Measurements from ENCODE around the gene IGSF1. TPM values are rescaled to one million over a fixed set of nuclear protein-coding genes. Genes with fewer than 3 reads are reported as not detected.

Gene IGSF1
- total RNA-seq, 1 donor from 2014 or later, result 0.09 TPM

- H3K36me3 ChIP-seq, result no peaks in the 10 kb centered on the region
- DNase-seq (no peak), ATAC-seq (no peak)
- H3K4me1 ChIP-seq, result no peaks in the 10 kb centered on the region
- TF ChIP-seq CTCF (IDR thresholded peaks at IDR 0.05), result no peak
- H3K4me3 ChIP-seq, result no peak overlapping the region
- H3K27me3 ChIP-seq (ENCODE audit: low read depth), result no peaks in the 10 kb centered on the region
- H3K27ac ChIP-seq, result no peak overlapping the region
- intact Hi-C loops (cut with DNase I), result no loop called here
- no peaks in the 10 kb centered on the region for H3K9me3 ChIP-seq
Observed at GRCh38 chrX:131235768-131236545, 53.1 kb downstream of the IGSF1 start.

- intact Hi-C loops (cut with DNase I), result no loop called here
Observed at GRCh38 chrX:131227608-131228007, 61.5 kb downstream of the IGSF1 start.

GRCh38 chrX:131226591-131226990 is 62.5 kb downstream of the IGSF1 start:
- intact Hi-C loops (cut with DNase I), result no loop called here
- Histone ChIP-seq H3K4me3 (no peak overlapping the region), H3K9me3 (no peaks in the 10 kb centered on the region), H3K27ac (no peak overlapping the region), H3K36me3 (no peaks in the 10 kb centered on the region), H3K27me3 (ENCODE audit: low read depth) (no peaks in the 10 kb centered on the region), H3K4me1 (no peaks in the 10 kb centered on the region)
- DNase-seq (no peak), ATAC-seq (no peak)
- no peak for TF ChIP-seq CTCF (IDR thresholded peaks at IDR 0.05)

More at GRCh38 chrX:131227608-131228007, 61.5 kb downstream of the IGSF1 start:
- H3K27me3 ChIP-seq (ENCODE audit: low read depth), result no peaks in the 10 kb centered on the region
- H3K9me3 ChIP-seq, result no peaks in the 10 kb centered on the region
- no peak for DNase-seq
- no peak for ATAC-seq
- H3K4me3 ChIP-seq, result no peak overlapping the region
- no peaks in the 10 kb centered on the region for H3K4me1 ChIP-seq
- no peaks in the 10 kb centered on the region for H3K36me3 ChIP-seq
- H3K27ac ChIP-seq, result no peak overlapping the region
- TF ChIP-seq CTCF (IDR thresholded peaks at IDR 0.05), result no peak

DNA sequence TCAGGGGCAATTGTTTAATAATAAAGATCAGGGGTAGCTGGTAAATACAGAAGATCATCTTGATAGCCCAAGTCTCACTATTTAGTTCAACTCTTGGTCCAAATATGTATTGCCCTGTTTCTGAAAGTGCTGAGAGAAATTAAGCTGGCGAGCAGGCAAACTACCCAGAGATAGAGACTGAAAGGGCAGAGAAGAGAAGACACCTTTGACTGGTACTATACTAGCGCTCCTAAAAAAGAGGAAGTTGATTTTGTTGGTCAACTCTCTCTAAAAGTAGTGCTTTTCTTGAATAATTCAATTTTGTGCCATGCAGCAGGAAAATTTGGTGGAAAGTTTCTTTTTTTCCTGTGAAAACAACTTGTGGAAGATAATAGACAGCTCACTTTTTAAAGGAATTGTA is 64.0 kb downstream of the IGSF1 start:
- Histone ChIP-seq H3K27me3 (ENCODE audit: low read depth) (no peaks in the 10 kb centered on the region), H3K4me3 (no peak overlapping the region), H3K9me3 (no peaks in the 10 kb centered on the region), H3K36me3 (no peaks in the 10 kb centered on the region), H3K27ac (no peak overlapping the region), H3K4me1 (no peaks in the 10 kb centered on the region)
- intact Hi-C loops (cut with DNase I), result no loop called here
- DNase-seq (no peak), ATAC-seq (no peak)
- no peak for TF ChIP-seq CTCF (IDR thresholded peaks at IDR 0.05)

Other genes starting within 250 kb of the IGSF1 start
- gene ARHGAP36, start 231.0 kb downstream of the IGSF1 start, total RNA-seq, result not detected